Right atrium auricular region (tissue), 2 donors: ENCODE results near the gene SCAND1. TPM values are rescaled to one million over a fixed set of nuclear protein-coding genes. Genes with fewer than 3 reads are reported as not detected.

ENCODE experiments used
- DNase-seq: peaks from one replicate; pipeline ENCODE4 v3.0.0-alpha.2; 2019; ENCODE audit warnings: low spot score
- H3K27ac ChIP-seq, 2 donors: fragments of 200-600 bp; sonication (generic); 1 replicate in 1 of 2; 2 replicates in 1 of 2; pipeline ENCODE4 v1.5.1; 2016 to 2019
- H3K27me3 ChIP-seq, 2 donors: fragments of 200-600 bp; sonication (generic); one replicate each; pipeline versions ENCODE4 v1.5.1 to v1.6.0; 2017 to 2019
- H3K36me3 ChIP-seq: fragments of 200-600 bp; sonication (generic); one replicate; pipeline ENCODE4 v1.5.1; 2016
- H3K4me1 ChIP-seq, 2 donors: fragments of 200-600 bp; sonication (generic); one replicate each; pipeline versions ENCODE4 v1.5.1 to v1.6.0; 2017 to 2019
- H3K4me3 ChIP-seq, 2 donors: fragments of 200-600 bp; sonication (generic); 1 replicate in 1 of 2; 2 replicates in 1 of 2; pipeline ENCODE4 v1.5.1; 2017 to 2019; ENCODE audit warnings: mild to moderate bottlenecking in 1 of 2, moderate library complexity in 1 of 2
- H3K9me3 ChIP-seq, 2 donors: fragments of 200-600 bp; sonication (generic); one replicate each; pipeline ENCODE4 v1.5.1; 2019
- CTCF ChIP-seq, 2 donors: fragments of 200-600 bp; sonication (generic); IDR thresholded peaks; one replicate each; pipeline ENCODE4 v1.5.1; 2019; ENCODE audit warnings: antibody characterized with exemption in 2 of 2
- total RNA-seq, 2 donors: library from RNA; depleted of rRNA; stranded (reverse); fragments of >200 nt; gene quantifications; one replicate each; pipeline ENCODE4 v1.1.0, GENCODE V29; 2016

The SCAND1 gene
- total RNA-seq, 2 donors from 2014 or later = 64.0 to 91.2 TPM

- no peak for DNase-seq
- TF ChIP-seq CTCF (IDR thresholded peaks at IDR 0.05) = no peak
- peaks cover 11% of the 10 kb centered on the region for H3K36me3 ChIP-seq
- H3K4me3 ChIP-seq = no peak overlapping the region
- H3K4me1 ChIP-seq = peaks cover 0 to 25% of the 10 kb centered on the region in 2 donors
- no peaks in the 10 kb centered on the region for H3K27me3 ChIP-seq
- no peak overlapping the region for H3K27ac ChIP-seq
- no peaks in the 10 kb centered on the region for H3K9me3 ChIP-seq
Observed at GRCh38 chr20:35909176-35909575, 45.1 kb downstream of the SCAND1 start.

- H3K27ac ChIP-seq = peak overlapping the region in 1 of 2 donors; percentile 17
- H3K27me3 ChIP-seq = no peaks in the 10 kb centered on the region
- peaks cover 0 to 25% of the 10 kb centered on the region in 2 donors for H3K4me1 ChIP-seq
- no peaks in the 10 kb centered on the region for H3K9me3 ChIP-seq
- H3K36me3 ChIP-seq = no peaks in the 10 kb centered on the region
- H3K4me3 ChIP-seq = no peak overlapping the region
- no peak for DNase-seq
- no peak for TF ChIP-seq CTCF (IDR thresholded peaks at IDR 0.05)
Observed at GRCh38 chr20:35908007-35908406, 46.3 kb downstream of the SCAND1 start.

- no peak overlapping the region for H3K4me3 ChIP-seq
- DNase-seq = peak; percentile 61
- TF ChIP-seq CTCF (IDR thresholded peaks at IDR 0.05) = no peak
- no peaks in the 10 kb centered on the region for H3K36me3 ChIP-seq
- H3K4me1 ChIP-seq = peaks cover 0 to 27% of the 10 kb centered on the region in 2 donors
- H3K9me3 ChIP-seq = no peaks in the 10 kb centered on the region
- peak overlapping the region; percentile 32 to 42 for H3K27ac ChIP-seq
- no peaks in the 10 kb centered on the region for H3K27me3 ChIP-seq
Observed at GRCh38 chr20:35907017-35907701, 47.1 kb downstream of the SCAND1 start.

- TF ChIP-seq CTCF (IDR thresholded peaks at IDR 0.05) = no peak
- Histone ChIP-seq H3K27ac (no peak overlapping the region), H3K9me3 (no peaks in the 10 kb centered on the region), H3K36me3 (peaks cover 6% of the 10 kb centered on the region), H3K4me3 (no peak overlapping the region), H3K27me3 (no peaks in the 10 kb centered on the region), H3K4me1 (peaks cover 0 to 34% of the 10 kb centered on the region in 2 donors)
- DNase-seq = no peak
Observed at GRCh38 chr20:35904982-35905663, 49.2 kb downstream of the SCAND1 start.

GRCh38 chr20:35903843-35904242, 50.5 kb downstream of the SCAND1 start:
- no peak for DNase-seq
- TF ChIP-seq CTCF (IDR thresholded peaks at IDR 0.05) = no peak
- peaks cover 0 to 34% of the 10 kb centered on the region in 2 donors for H3K4me1 ChIP-seq
- no peaks in the 10 kb centered on the region for H3K9me3 ChIP-seq
- H3K27ac ChIP-seq = no peak overlapping the region
- no peak overlapping the region for H3K4me3 ChIP-seq
- peaks cover 17% of the 10 kb centered on the region for H3K36me3 ChIP-seq
- H3K27me3 ChIP-seq = no peaks in the 10 kb centered on the region

Other genes starting within 250 kb of the SCAND1 start
- 100 to 1,000 TPM; 106 to 112 TPM for gene RBM39, start 212.2 kb downstream of the SCAND1 start, total RNA-seq
- gene PHF20, start 182.5 kb downstream of the SCAND1 start, total RNA-seq = 10 to 100 TPM; 29.7 to 34.7 TPM
- 1 to 10 TPM; 1.0 to 4.0 TPM for gene CNBD2, start 14.1 kb upstream of the SCAND1 start, total RNA-seq
- 10 to 100 TPM; 17.5 to 18.1 TPM for gene EPB41L1, start 200.2 kb upstream of the SCAND1 start, total RNA-seq